Activated CD8-positive, alpha-beta memory T cell treated with anti-CD3 and anti-CD28 coated beads, Interleukin-2, amount 50 U/mL, for 1 hour (primary cell): Measurements from ENCODE around the gene FRRS1.
"Not testable (repeated sequence)": the region's sequence is repeated elsewhere in the genome, so short reads cannot be mapped to it uniquely, and the experiment has no call there.

Experiments
- DNase-seq: peaks from one replicate; pipeline ENCODE4 v3.0.0-alpha.2; 2020; ENCODE audit errors: extremely low read depth

Gene FRRS1

GRCh38 chr1:99766378-99766800, at the start of gene FRRS1:
Gene FRRS1, minus strand, starts transcription at chr1:99766635. Its CDS starts 17,867 bp downstream, at chr1:99748768.
- no peak for DNase-seq

- no peak for DNase-seq
Observed at GRCh38 chr1:99814373-99814900, 48.0 kb upstream of the FRRS1 start.

GRCh38 chr1:99811747-99812146, 45.3 kb upstream of the FRRS1 start:
- DNase-seq = no peak

GRCh38 chr1:99811075-99811474, 44.6 kb upstream of the FRRS1 start:
- DNase-seq = no peak

- DNase-seq = no peak
Observed at GRCh38 chr1:99808391-99809115, 42.1 kb upstream of the FRRS1 start.

- no peak for DNase-seq
Observed at GRCh38 chr1:99806882-99807281, 40.4 kb upstream of the FRRS1 start.

GRCh38 chr1:99801584-99801983, 35.1 kb upstream of the FRRS1 start:
- no peak for DNase-seq

- not testable (repeated sequence) for DNase-seq
Observed at GRCh38 chr1:99793861-99794260, 27.4 kb upstream of the FRRS1 start.

- DNase-seq = no peak
Observed at GRCh38 chr1:99789715-99790114, 23.3 kb upstream of the FRRS1 start.

- no peak for DNase-seq
Observed at GRCh38 chr1:99788896-99789295, 22.5 kb upstream of the FRRS1 start.

- DNase-seq = no peak
Observed at GRCh38 chr1:99786751-99787501, 20.5 kb upstream of the FRRS1 start.

- no peak for DNase-seq
Observed at GRCh38 chr1:99784809-99785255, 18.4 kb upstream of the FRRS1 start.

- no peak for DNase-seq
Observed at GRCh38 chr1:99784143-99784542, 17.7 kb upstream of the FRRS1 start.

GRCh38 chr1:99782920-99783319, 16.5 kb upstream of the FRRS1 start:
- DNase-seq = no peak

- DNase-seq = no peak
Observed at GRCh38 chr1:99782397-99782796, 16.0 kb upstream of the FRRS1 start.

- no peak for DNase-seq
Observed at GRCh38 chr1:99781798-99782197, 15.4 kb upstream of the FRRS1 start.

- no peak for DNase-seq
Observed at GRCh38 chr1:99777752-99778151, 11.3 kb upstream of the FRRS1 start.

GRCh38 chr1:99776120-99776519, 9.7 kb upstream of the FRRS1 start:
- DNase-seq = no peak

- no peak for DNase-seq
Observed at GRCh38 chr1:99772809-99773208, 6.4 kb upstream of the FRRS1 start.

GRCh38 chr1:99771513-99771918, 5.1 kb upstream of the FRRS1 start:
- no peak for DNase-seq

- DNase-seq = no peak
Observed at GRCh38 chr1:99768524-99769245, 2.2 kb upstream of the FRRS1 start.

GRCh38 chr1:99768104-99768503, 1.7 kb upstream of the FRRS1 start:
- DNase-seq = no peak
